H9 (cell line): ENCODE data around the gene TMEM44. TPM values are rescaled to one million over a fixed set of nuclear protein-coding genes. Genes with fewer than 3 reads are reported as not detected.

Experiments used
- DNase-seq: peaks from one replicate; pipeline ENCODE4 v3.0.0-alpha.2; 2017
- H2AFZ ChIP-seq: one replicate; pipeline ENCODE4 v1.6.1; 2013; ENCODE audit warnings: mild to moderate bottlenecking, low read length, control low read depth, moderate library complexity
- H2AK5ac ChIP-seq: 2 replicates; pipeline ENCODE4 v1.6.1; 2013; ENCODE audit warnings: low read length, control low read depth, mixed read lengths; ENCODE audit not compliant: insufficient read length
- H2BK120ac ChIP-seq: one replicate; pipeline ENCODE4 v1.6.1; 2013; ENCODE audit warnings: low read depth, mild to moderate bottlenecking, low read length, control low read depth, inconsistent platforms; ENCODE audit not compliant: poor library complexity, severe bottlenecking
- H2BK12ac ChIP-seq: 2 replicates; pipeline ENCODE4 v1.6.1; 2013; ENCODE audit warnings: low read length, control low read depth, mixed read lengths, low read depth; ENCODE audit not compliant: insufficient read length
- H2BK15ac ChIP-seq: 2 replicates; pipeline ENCODE4 v1.6.1; 2013; ENCODE audit warnings: low read depth, low read length, control low read depth
- H2BK20ac ChIP-seq: one replicate; pipeline ENCODE4 v1.6.1; 2013; ENCODE audit warnings: low read depth, mild to moderate bottlenecking, low read length, control low read depth, inconsistent platforms; ENCODE audit not compliant: poor library complexity, severe bottlenecking
- H2BK5ac ChIP-seq: 2 replicates; pipeline ENCODE4 v1.6.1; 2013; ENCODE audit warnings: low read length, control low read depth, mixed read lengths; ENCODE audit not compliant: insufficient read length
- H3K14ac ChIP-seq: 2 replicates; pipeline ENCODE4 v1.6.1; 2013; ENCODE audit warnings: low read length, control low read depth; ENCODE audit not compliant: insufficient read depth
- H3K18ac ChIP-seq: 2 replicates; pipeline ENCODE4 v1.6.1; 2013; ENCODE audit warnings: low read depth, mild to moderate bottlenecking, mixed read lengths, low read length, control low read depth; ENCODE audit not compliant: insufficient read length
- H3K23ac ChIP-seq: 2 replicates; pipeline ENCODE4 v1.6.1; 2013; ENCODE audit warnings: low read length, control low read depth, mixed read lengths, low read depth; ENCODE audit not compliant: insufficient read length
- H3K23me2 ChIP-seq: 2 replicates; pipeline ENCODE4 v1.6.1; 2013; ENCODE audit warnings: low read depth, mild to moderate bottlenecking, mixed read lengths, low read length, control low read depth; ENCODE audit not compliant: insufficient read length, poor library complexity, severe bottlenecking
- H3K27ac ChIP-seq: 2 replicates; pipeline ENCODE4 v1.5.1; 2013; ENCODE audit warnings: low read length, control low read depth, mixed read lengths, low read depth; ENCODE audit not compliant: insufficient read length
- H3K27me3 ChIP-seq: 2 replicates; pipeline ENCODE4 v1.6.1; 2013; ENCODE audit warnings: low read length, control low read depth, inconsistent platforms; ENCODE audit not compliant: insufficient read depth
- H3K4ac ChIP-seq: 2 replicates; pipeline ENCODE4 v1.6.1; 2013; ENCODE audit warnings: low read depth, mild to moderate bottlenecking, control low read depth, inconsistent platforms, low read length, moderate library complexity
- H3K4me1 ChIP-seq: 2 replicates; pipeline ENCODE4 v1.6.1; 2013; ENCODE audit warnings: low read length, control low read depth, inconsistent platforms; ENCODE audit not compliant: insufficient read depth
- H3K4me2 ChIP-seq: 2 replicates; pipeline ENCODE4 v1.6.1; 2013; ENCODE audit warnings: low read length, control low read depth, mixed read lengths; ENCODE audit not compliant: insufficient read length, insufficient read depth
- H3K56ac ChIP-seq: 2 replicates; pipeline ENCODE4 v1.6.1; 2013; ENCODE audit warnings: low read depth, mild to moderate bottlenecking, mixed read lengths, low read length, control low read depth; ENCODE audit not compliant: insufficient read length
- H3K79me1 ChIP-seq: 2 replicates; pipeline ENCODE4 v1.6.1; 2013; ENCODE audit warnings: low read depth, mild to moderate bottlenecking, moderate library complexity, low read length, control low read depth, inconsistent platforms; ENCODE audit not compliant: insufficient read depth, poor library complexity, severe bottlenecking
- H3K79me2 ChIP-seq: 2 replicates; pipeline ENCODE4 v1.6.1; 2013; ENCODE audit warnings: low read length, control low read depth, inconsistent platforms; ENCODE audit not compliant: insufficient read depth
- H3K9ac ChIP-seq: 2 replicates; pipeline ENCODE4 v1.6.1; 2013; ENCODE audit warnings: low read length, control low read depth, mixed read lengths; ENCODE audit not compliant: insufficient read length; ENCODE audit errors: extremely low read depth
- H3K9me3 ChIP-seq: one replicate; pipeline ENCODE4 v1.6.1; 2013; ENCODE audit warnings: low read depth, low read length, inconsistent platforms; ENCODE audit not compliant: control insufficient read depth
- H3T11ph ChIP-seq: one replicate; pipeline ENCODE4 v1.6.1; 2013; ENCODE audit warnings: mild to moderate bottlenecking, low read length, control low read depth, inconsistent platforms
- H4K20me1 ChIP-seq: one replicate; pipeline ENCODE4 v1.6.1; 2013; ENCODE audit not compliant: control insufficient read depth, insufficient read length, insufficient read depth
- H4K5ac ChIP-seq: 2 replicates; pipeline ENCODE4 v1.6.1; 2013; ENCODE audit warnings: low read depth, mild to moderate bottlenecking, mixed read lengths, low read length, control low read depth; ENCODE audit not compliant: insufficient read length
- H4K8ac ChIP-seq: replicated peaks from 2 replicates; pipeline ENCODE4 v1.6.1; 2013; ENCODE audit warnings: low read length, control low read depth, mixed read lengths, low read depth; ENCODE audit not compliant: insufficient read length
- H4K91ac ChIP-seq: 2 replicates; pipeline ENCODE4 v1.6.1; 2013; ENCODE audit warnings: low read depth, mild to moderate bottlenecking, moderate library complexity, mixed read lengths, low read length, control low read depth; ENCODE audit not compliant: insufficient read length
- H3K27ac Mint-ChIP-seq, 3 experiments: 2 replicates in 2 of 3; 3 replicates in 1 of 3; pipeline ENCODE4 v1.8.0; 2020 to 2021; ENCODE audit warnings: mixed read lengths in 3 of 3, mild to moderate bottlenecking in 1 of 3, moderate library complexity in 1 of 3
- H3K27me3 Mint-ChIP-seq: 2 replicates; pipeline ENCODE4 v1.8.0; 2021; ENCODE audit warnings: low read depth, mild to moderate bottlenecking, moderate library complexity, mixed read lengths
- H3K36me3 Mint-ChIP-seq, 3 experiments: 2 replicates in 2 of 3; 3 replicates in 1 of 3; pipeline ENCODE4 v1.8.0; 2020 to 2021; ENCODE audit warnings: low read depth in 3 of 3, mixed read lengths in 3 of 3; ENCODE audit not compliant: insufficient read depth in 1 of 3
- H3K4me1 Mint-ChIP-seq, 2 experiments: 2 replicates each; pipeline ENCODE4 v1.8.0; 2020; ENCODE audit warnings: mixed read lengths in 2 of 2
- H3K4me3 Mint-ChIP-seq, 2 experiments: 2 replicates in 1 of 2; 3 replicates in 1 of 2; pipeline ENCODE4 v1.8.0; 2020 to 2021; ENCODE audit warnings: mild to moderate bottlenecking in 2 of 2, mixed read lengths in 2 of 2, moderate library complexity in 1 of 2
- H3K9me3 Mint-ChIP-seq, 2 experiments: 2 replicates in 1 of 2; 3 replicates in 1 of 2; pipeline ENCODE4 v1.8.0; 2020; ENCODE audit warnings: mild to moderate bottlenecking in 2 of 2, mixed read lengths in 2 of 2, moderate library complexity in 1 of 2
- WGBS: extraction: QIAGEN DNeasy Blood & Tissue Kit; methylation state at CpG from one replicate; pipeline ENCODE4 v1.1.7; 2013; ENCODE audit warnings: missing lambda C conversion rate, low lambda C conversion rate, mixed read lengths; ENCODE audit not compliant: insufficient read length; ENCODE audit errors: extremely low coverage; 5-methylcytosine and 5-hydroxymethylcytosine counted together
- total RNA-seq: library from RNA; stranded (reverse); gene quantifications from 2 replicates; pipeline ENCODE4 v1.2.1, GENCODE V29; 2021
- TF ChIP-seq, protein P1 (sequence below): fragments of 200-600 bp; sonication (generic); conservative IDR thresholded peaks from 3 replicates; pipeline ENCODE4 v1.8.0; 2021; ENCODE audit warnings: antibody characterized with exemption, mild to moderate bottlenecking

Gene TMEM44
- total RNA-seq, 1 experiment from 2014 or later: 19.8 TPM

DNA sequence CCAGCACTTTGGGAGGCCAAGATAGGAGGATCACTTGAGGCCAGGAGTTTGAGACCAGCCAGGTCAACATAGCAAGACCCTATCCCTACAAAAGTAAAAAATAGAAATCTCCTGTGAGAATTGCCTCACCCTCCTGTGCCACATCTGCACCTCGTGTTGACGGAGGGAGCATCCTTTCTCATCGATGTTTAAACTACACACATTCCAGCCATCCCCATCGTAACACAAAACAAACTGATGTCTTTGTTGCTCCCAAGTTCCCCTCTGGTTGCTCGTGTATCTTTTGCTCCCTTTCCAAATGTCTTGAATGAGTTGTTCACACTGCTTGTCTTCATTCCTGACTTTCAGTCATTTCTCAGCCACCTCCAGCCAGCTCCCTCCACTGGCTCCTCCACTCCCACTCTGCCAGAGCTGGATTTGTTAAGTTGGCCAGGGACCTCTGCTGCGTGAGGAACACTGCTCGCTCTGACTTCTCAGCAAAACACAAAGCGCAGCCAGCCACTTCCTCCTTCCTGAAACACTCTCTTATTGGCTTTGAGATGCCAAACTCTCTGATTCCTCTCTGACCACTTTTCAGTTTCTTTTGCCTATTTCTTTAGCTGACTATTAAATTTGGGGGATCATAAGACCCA, 92.8 kb downstream of the TMEM44 start:
- no peak overlapping the region for H2AK5ac ChIP-seq
- H4K8ac ChIP-seq: no peak overlapping the region
- H3K27ac Mint-ChIP-seq: no peak overlapping the region
- H4K5ac ChIP-seq: no peak overlapping the region
- no peak for DNase-seq
- H3K4me1 ChIP-seq: no peaks in the 10 kb centered on the region
- no peaks in the 10 kb centered on the region for H3K79me2 ChIP-seq
- no peak overlapping the region for H2BK5ac ChIP-seq
- no peaks in the 10 kb centered on the region; the same call in 1 of the 2 replicates for H3K27me3 Mint-ChIP-seq
- TF ChIP-seq, protein P1, sequence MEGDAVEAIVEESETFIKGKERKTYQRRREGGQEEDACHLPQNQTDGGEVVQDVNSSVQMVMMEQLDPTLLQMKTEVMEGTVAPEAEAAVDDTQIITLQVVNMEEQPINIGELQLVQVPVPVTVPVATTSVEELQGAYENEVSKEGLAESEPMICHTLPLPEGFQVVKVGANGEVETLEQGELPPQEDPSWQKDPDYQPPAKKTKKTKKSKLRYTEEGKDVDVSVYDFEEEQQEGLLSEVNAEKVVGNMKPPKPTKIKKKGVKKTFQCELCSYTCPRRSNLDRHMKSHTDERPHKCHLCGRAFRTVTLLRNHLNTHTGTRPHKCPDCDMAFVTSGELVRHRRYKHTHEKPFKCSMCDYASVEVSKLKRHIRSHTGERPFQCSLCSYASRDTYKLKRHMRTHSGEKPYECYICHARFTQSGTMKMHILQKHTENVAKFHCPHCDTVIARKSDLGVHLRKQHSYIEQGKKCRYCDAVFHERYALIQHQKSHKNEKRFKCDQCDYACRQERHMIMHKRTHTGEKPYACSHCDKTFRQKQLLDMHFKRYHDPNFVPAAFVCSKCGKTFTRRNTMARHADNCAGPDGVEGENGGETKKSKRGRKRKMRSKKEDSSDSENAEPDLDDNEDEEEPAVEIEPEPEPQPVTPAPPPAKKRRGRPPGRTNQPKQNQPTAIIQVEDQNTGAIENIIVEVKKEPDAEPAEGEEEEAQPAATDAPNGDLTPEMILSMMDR: no peak
- no peak overlapping the region for H2BK15ac ChIP-seq
- H3K4me2 ChIP-seq: no peak overlapping the region
- H4K91ac ChIP-seq: no peak overlapping the region
- no peak overlapping the region for H3K4me3 Mint-ChIP-seq
- H3K23me2 ChIP-seq: no peaks in the 10 kb centered on the region
- no peaks in the 10 kb centered on the region for H3K9me3 ChIP-seq
- H2BK12ac ChIP-seq: no peak overlapping the region
- H3K27ac ChIP-seq: no peak overlapping the region
- no peaks in the 10 kb centered on the region for H3K9me3 Mint-ChIP-seq
- H3K23ac ChIP-seq: no peak overlapping the region
- H4K20me1 ChIP-seq: no peaks in the 10 kb centered on the region
- no peak overlapping the region for H3K14ac ChIP-seq
- H2AFZ ChIP-seq: no peak overlapping the region
- WGBS: no CpG with 5 or more reads among the region's 8 CpGs
- no peak overlapping the region for H2BK20ac ChIP-seq
- H2BK120ac ChIP-seq: no peak overlapping the region
- no peaks in the 10 kb centered on the region for H3K27me3 ChIP-seq
- no peaks in the 10 kb centered on the region for H3K4me1 Mint-ChIP-seq
- no peak overlapping the region for H3K18ac ChIP-seq
- H3K9ac ChIP-seq: no peak overlapping the region
- no peak overlapping the region for H3K56ac ChIP-seq
- H3K4ac ChIP-seq: no peak overlapping the region
- H3K36me3 Mint-ChIP-seq: no peaks in the 10 kb centered on the region; a peak in 1 of 7 replicates
- H3T11ph ChIP-seq: no peak overlapping the region
- H3K79me1 ChIP-seq: no peaks in the 10 kb centered on the region
